Stimulated activated CD4-positive, alpha-beta T cell treated with anti-CD3 and anti-CD28 coated beads, Interleukin-4, amount 100 ng/mL, for 48 hours (primary cell): ENCODE results near the gene ADPRHL1.
"Not testable (repeated sequence)": the region's sequence is repeated elsewhere in the genome, so short reads cannot be mapped to it uniquely, and the experiment has no call there.

Experiments used
- DNase-seq, 2 donors: peaks; one replicate each; pipeline ENCODE4 v3.0.0-alpha.2; 2020; ENCODE audit warnings: low read depth in 2 of 2

Gene ADPRHL1

GRCh38 chr13:113371061-113371460, 82.2 kb downstream of the ADPRHL1 start:
- DNase-seq = no peak

GRCh38 chr13:113369881-113370280, 83.4 kb downstream of the ADPRHL1 start:
- no peak for DNase-seq

GRCh38 chr13:113369189-113369588, 84.1 kb downstream of the ADPRHL1 start:
- DNase-seq = no peak

- not testable (repeated sequence) for DNase-seq
Measured at GRCh38 chr13:113368353-113368752, 84.9 kb downstream of the ADPRHL1 start.

- DNase-seq = no peak
Measured at GRCh38 chr13:113367771-113368170, 85.5 kb downstream of the ADPRHL1 start.

GRCh38 chr13:113367020-113367560, 86.2 kb downstream of the ADPRHL1 start:
- DNase-seq = no peak

GRCh38 chr13:113365971-113366588, 87.2 kb downstream of the ADPRHL1 start:
- no peak for DNase-seq

- no peak for DNase-seq
Measured at GRCh38 chr13:113365583-113365970, 87.7 kb downstream of the ADPRHL1 start.

- DNase-seq = no peak
Measured at GRCh38 chr13:113364901-113365582, 88.2 kb downstream of the ADPRHL1 start.

GRCh38 chr13:113364311-113364889, 88.9 kb downstream of the ADPRHL1 start:
- no peak for DNase-seq

- DNase-seq = no peak
Measured at GRCh38 chr13:113361406-113361805, 91.9 kb downstream of the ADPRHL1 start.

- DNase-seq = no peak
Measured at GRCh38 chr13:113360446-113360845, 92.8 kb downstream of the ADPRHL1 start.

GRCh38 chr13:113359571-113359970, 93.7 kb downstream of the ADPRHL1 start:
- DNase-seq = no peak

- DNase-seq = no peak
Measured at GRCh38 chr13:113358653-113359190, 94.6 kb downstream of the ADPRHL1 start.

- no peak for DNase-seq
Measured at GRCh38 chr13:113357529-113357928, 95.8 kb downstream of the ADPRHL1 start.

- no peak for DNase-seq
Measured at GRCh38 chr13:113356596-113356995, 96.7 kb downstream of the ADPRHL1 start.

GRCh38 chr13:113355621-113356020, 97.7 kb downstream of the ADPRHL1 start:
- DNase-seq = no peak

- DNase-seq = no peak
Measured at GRCh38 chr13:113354831-113355610, 98.3 kb downstream of the ADPRHL1 start.

GRCh38 chr13:113353254-113353653, 100.0 kb downstream of the ADPRHL1 start:
- no peak for DNase-seq

- no peak for DNase-seq
Measured at GRCh38 chr13:113351514-113352026, 101.7 kb downstream of the ADPRHL1 start.

- DNase-seq = no peak
Measured at GRCh38 chr13:113350938-113351335, 102.4 kb downstream of the ADPRHL1 start.
